ENCODE measurements around the gene RAPGEF5. TPM values are rescaled to one million over a fixed set of nuclear protein-coding genes. Genes with fewer than 3 reads are reported as not detected.

RAPGEF5 gene
- polyA plus RNA-seq, 1 of the 3 experiments (the other 2 are of a cell fraction): 1.2 TPM

- WGBS (ENCODE audit: low lambda C conversion rate): 83% methylated on average over 4 of the region's 4 CpGs
- no peak for TF ChIP-seq JUND (IDR thresholded peaks at IDR 0.05)
- no peak overlapping the region for H3K4me3 ChIP-seq (ENCODE audit: low read depth in 2 of 2, low read length in 1 of 2)
- peaks cover 5 to 12% of the 10 kb centered on the region in 2 experiments for H3K36me3 ChIP-seq (replicated peaks in 1 of 2; ENCODE audit: control insufficient read depth in 1 of 2, insufficient read depth in 2 of 2, low read length in 1 of 2)
- no peak overlapping the region for H3K4me2 ChIP-seq
- no peak overlapping the region for H2AFZ ChIP-seq (ENCODE audit: low read depth)
- peaks cover 3% of the 10 kb centered on the region; the same call in 1 of the 2 replicates for H3K9me3 ChIP-seq
- no peaks in the 10 kb centered on the region for H3K9me2 ChIP-seq
- POLR2A ChIA-PET: no interaction called here
- no peak overlapping the region for H3K27ac ChIP-seq (ENCODE audit: low read depth in 2 of 2, low read length in 1 of 2)
- DNase-seq: no peak
- no peaks in the 10 kb centered on the region for H3K79me2 ChIP-seq (ENCODE audit: insufficient read depth)
- H3K27me3 ChIP-seq (ENCODE audit: insufficient read depth): no peaks in the 10 kb centered on the region
- no peaks in the 10 kb centered on the region for H4K20me1 ChIP-seq (ENCODE audit: insufficient read depth)
- H3F3A ChIP-seq (replicated peaks; ENCODE audit: insufficient read depth): no peaks in the 10 kb centered on the region
- no peak overlapping the region for H3K9ac ChIP-seq
- CTCF ChIA-PET: interaction anchor here (0.8 to 1.5 kb wide), 3 partner anchors 33 to 195 kb away, joined by 3 to 6 read pairs (median 4); no protein-coding TSS in a partner anchor
- H3K4me1 ChIP-seq (ENCODE audit: control insufficient read depth in 1 of 2, insufficient read depth in 2 of 2, low read depth in 1 of 2, low read length in 1 of 2): peaks cover 6 to 9% of the 10 kb centered on the region in 2 experiments; a peak in 2 of 4 replicates
Observed at GRCh38 chr7:22300839-22301238, 56.1 kb downstream of the RAPGEF5 start.

- no peaks in the 10 kb centered on the region for H3F3A ChIP-seq (replicated peaks; ENCODE audit: insufficient read depth)
- DNase-seq: no peak
- POLR2A ChIA-PET: no interaction called here
- H3K4me3 ChIP-seq (ENCODE audit: low read depth in 2 of 2, low read length in 1 of 2): no peak overlapping the region
- H3K9ac ChIP-seq: no peak overlapping the region
- H3K79me2 ChIP-seq (ENCODE audit: insufficient read depth): no peaks in the 10 kb centered on the region
- no peaks in the 10 kb centered on the region for H3K27me3 ChIP-seq (ENCODE audit: insufficient read depth)
- H3K27ac ChIP-seq (ENCODE audit: low read depth in 2 of 2, low read length in 1 of 2): no peak overlapping the region
- CTCF ChIA-PET: interaction anchor here (0.7 to 1.8 kb wide), 4 partner anchors 11 to 261 kb away, joined by 3 to 12 read pairs (median 4); no protein-coding TSS in a partner anchor
- H3K36me3 ChIP-seq (replicated peaks in 1 of 2; ENCODE audit: control insufficient read depth in 1 of 2, insufficient read depth in 2 of 2, low read length in 1 of 2): peaks cover 5 to 9% of the 10 kb centered on the region in 2 experiments
- H4K20me1 ChIP-seq (ENCODE audit: insufficient read depth): no peaks in the 10 kb centered on the region
- TF ChIP-seq CTCF (IDR thresholded peaks at IDR 0.05) (peak; percentile 50), SMC3 (IDR thresholded peaks at IDR 0.05; ENCODE audit: low read depth, low read length) (peak; percentile 33; the same call in 1 of the 2 replicates), RAD21 (IDR thresholded peaks at IDR 0.05; ENCODE audit: low read length) (peak; percentile 43), USF2 (IDR thresholded peaks at IDR 0.05; ENCODE audit: borderline replicate concordance, low read depth, low read length) (no peak), USF1 (IDR thresholded peaks at IDR 0.05; ENCODE audit: borderline replicate concordance, low read depth) (no peak), FOXJ3 (CRISPR knock-in tag; IDR thresholded peaks at IDR 0.05) (no peak)
- H3K4me1 ChIP-seq (ENCODE audit: control insufficient read depth in 1 of 2, insufficient read depth in 2 of 2, low read depth in 1 of 2, low read length in 1 of 2): peaks cover 0 to under 1% of the 10 kb centered on the region in 2 experiments; a peak in 1 of 4 replicates
- H2AFZ ChIP-seq (ENCODE audit: low read depth): no peak overlapping the region
- H3K4me2 ChIP-seq: no peak overlapping the region
- H3K9me3 ChIP-seq: peaks cover 3% of the 10 kb centered on the region; the same call in 1 of the 2 replicates
- no peaks in the 10 kb centered on the region for H3K9me2 ChIP-seq
Observed at GRCh38 chr7:22296916-22297315, 60.0 kb downstream of the RAPGEF5 start.

- CTCF ChIA-PET: interaction anchor here (0.7 to 1.8 kb wide), 4 partner anchors 11 to 261 kb away, joined by 3 to 12 read pairs (median 4); no protein-coding TSS in a partner anchor
- H3K4me3 ChIP-seq (ENCODE audit: low read depth in 2 of 2, low read length in 1 of 2): no peak overlapping the region
- H3K9me3 ChIP-seq: peaks cover 3% of the 10 kb centered on the region; the same call in 1 of the 2 replicates
- peaks cover 6 to 9% of the 10 kb centered on the region in 2 experiments for H3K36me3 ChIP-seq (replicated peaks in 1 of 2; ENCODE audit: control insufficient read depth in 1 of 2, insufficient read depth in 2 of 2, low read length in 1 of 2)
- no peaks in the 10 kb centered on the region for H3K27me3 ChIP-seq (ENCODE audit: insufficient read depth)
- H4K20me1 ChIP-seq (ENCODE audit: insufficient read depth): no peaks in the 10 kb centered on the region
- H3K4me1 ChIP-seq (ENCODE audit: control insufficient read depth in 1 of 2, insufficient read depth in 2 of 2, low read depth in 1 of 2, low read length in 1 of 2): no peaks in the 10 kb centered on the region
- no peak overlapping the region for H2AFZ ChIP-seq (ENCODE audit: low read depth)
- WGBS (ENCODE audit: low lambda C conversion rate): 58% methylated on average over 1 of the region's 1 CpG
- no peak overlapping the region for H3K27ac ChIP-seq (ENCODE audit: low read depth in 2 of 2, low read length in 1 of 2)
- H3F3A ChIP-seq (replicated peaks; ENCODE audit: insufficient read depth): no peaks in the 10 kb centered on the region
- no peak for DNase-seq
- H3K79me2 ChIP-seq (ENCODE audit: insufficient read depth): no peaks in the 10 kb centered on the region
- H3K9ac ChIP-seq: no peak overlapping the region
- no peak overlapping the region for H3K4me2 ChIP-seq
- no peaks in the 10 kb centered on the region for H3K9me2 ChIP-seq
- POLR2A ChIA-PET: no interaction called here
- TF ChIP-seq GATA2 (CRISPR knock-in tag; IDR thresholded peaks at IDR 0.05) (no peak), CTCF (IDR thresholded peaks at IDR 0.05) (no peak), IRF3 (IDR thresholded peaks at IDR 0.05; ENCODE audit: low read depth, low read length) (no peak), CHD2 (IDR thresholded peaks at IDR 0.05; ENCODE audit: low read length, partially characterized antibody) (no peak), ZBTB33 (IDR thresholded peaks at IDR 0.05; ENCODE audit: borderline replicate concordance, low read depth) (no peak), RAD21 (IDR thresholded peaks at IDR 0.05; ENCODE audit: low read length) (no peak), FOXJ3 (CRISPR knock-in tag; IDR thresholded peaks at IDR 0.05) (no peak)
Observed at GRCh38 chr7:22296265-22296566, 60.7 kb downstream of the RAPGEF5 start.
